ENCODE results near the gene MRPL19. TPM values are rescaled to one million over a fixed set of nuclear protein-coding genes. Genes with fewer than 3 reads are reported as not detected.
A peak's percentile ranks its signal among the peaks of the same experiment; 100 is the strongest.

The MRPL19 gene
- total RNA-seq, 1 experiment from 2014 or later: 65.3 TPM

DNA sequence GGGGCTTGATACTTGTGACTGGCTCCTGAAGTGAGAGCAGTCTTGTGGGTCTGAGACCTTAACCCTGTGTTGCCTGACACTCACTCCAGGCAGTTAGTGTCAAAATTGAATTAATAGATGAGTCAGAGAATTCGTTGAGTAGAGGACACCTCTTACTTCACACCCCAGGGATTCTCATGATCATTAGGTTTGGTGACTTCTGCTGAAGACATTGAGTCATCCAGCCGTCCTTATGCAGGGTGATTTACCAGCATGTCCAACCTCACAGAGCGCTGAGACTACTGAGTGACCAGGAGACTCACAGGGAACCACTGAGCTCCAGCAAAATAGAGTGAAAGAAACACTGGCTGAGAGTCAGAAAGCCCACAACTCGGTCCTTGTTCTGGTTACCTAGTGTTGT, 49.8 kb upstream of the MRPL19 start:
- H3K9me2 ChIP-seq (ENCODE audit: insufficient read depth): no peaks in the 10 kb centered on the region
- no peak overlapping the region for H3K9ac ChIP-seq (ENCODE audit: low read length)
- POLR2A ChIA-PET: no interaction called here
- no peak for TF ChIP-seq ELF1 (IDR thresholded peaks at IDR 0.05; ENCODE audit: borderline replicate concordance, low read depth)
- TF ChIP-seq ZNF274 (IDR thresholded peaks at IDR 0.05; ENCODE audit: low read depth, low read length): no peak
- TF ChIP-seq EGR1 (IDR thresholded peaks at IDR 0.05; ENCODE audit: low read depth): no peak
- TF ChIP-seq RAD21 (IDR thresholded peaks at IDR 0.05; ENCODE audit: low read depth): no peak
- TF ChIP-seq SRF (IDR thresholded peaks at IDR 0.05; ENCODE audit: low read depth): no peak
- TF ChIP-seq SP1 (IDR thresholded peaks at IDR 0.05; ENCODE audit: low read depth): no peak
- TF ChIP-seq EZH2 (IDR thresholded peaks at IDR 0.05): no peak
- no peak for TF ChIP-seq TCF7L2 (IDR thresholded peaks at IDR 0.05; ENCODE audit: borderline replicate concordance, extremely low read depth, insufficient read depth, insufficient read length)
- TF ChIP-seq, protein P1, sequence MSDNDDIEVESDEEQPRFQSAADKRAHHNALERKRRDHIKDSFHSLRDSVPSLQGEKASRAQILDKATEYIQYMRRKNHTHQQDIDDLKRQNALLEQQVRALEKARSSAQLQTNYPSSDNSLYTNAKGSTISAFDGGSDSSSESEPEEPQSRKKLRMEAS (IDR thresholded peaks at IDR 0.05): no peak
- TF ChIP-seq, protein P2, sequence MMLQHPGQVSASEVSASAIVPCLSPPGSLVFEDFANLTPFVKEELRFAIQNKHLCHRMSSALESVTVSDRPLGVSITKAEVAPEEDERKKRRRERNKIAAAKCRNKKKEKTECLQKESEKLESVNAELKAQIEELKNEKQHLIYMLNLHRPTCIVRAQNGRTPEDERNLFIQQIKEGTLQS (IDR thresholded peaks at IDR 0.05): no peak
- TF ChIP-seq POLR2AphosphoS5 (IDR thresholded peaks at IDR 0.05; ENCODE audit: low read depth, low read length): no peak
- TF ChIP-seq, protein P3, sequence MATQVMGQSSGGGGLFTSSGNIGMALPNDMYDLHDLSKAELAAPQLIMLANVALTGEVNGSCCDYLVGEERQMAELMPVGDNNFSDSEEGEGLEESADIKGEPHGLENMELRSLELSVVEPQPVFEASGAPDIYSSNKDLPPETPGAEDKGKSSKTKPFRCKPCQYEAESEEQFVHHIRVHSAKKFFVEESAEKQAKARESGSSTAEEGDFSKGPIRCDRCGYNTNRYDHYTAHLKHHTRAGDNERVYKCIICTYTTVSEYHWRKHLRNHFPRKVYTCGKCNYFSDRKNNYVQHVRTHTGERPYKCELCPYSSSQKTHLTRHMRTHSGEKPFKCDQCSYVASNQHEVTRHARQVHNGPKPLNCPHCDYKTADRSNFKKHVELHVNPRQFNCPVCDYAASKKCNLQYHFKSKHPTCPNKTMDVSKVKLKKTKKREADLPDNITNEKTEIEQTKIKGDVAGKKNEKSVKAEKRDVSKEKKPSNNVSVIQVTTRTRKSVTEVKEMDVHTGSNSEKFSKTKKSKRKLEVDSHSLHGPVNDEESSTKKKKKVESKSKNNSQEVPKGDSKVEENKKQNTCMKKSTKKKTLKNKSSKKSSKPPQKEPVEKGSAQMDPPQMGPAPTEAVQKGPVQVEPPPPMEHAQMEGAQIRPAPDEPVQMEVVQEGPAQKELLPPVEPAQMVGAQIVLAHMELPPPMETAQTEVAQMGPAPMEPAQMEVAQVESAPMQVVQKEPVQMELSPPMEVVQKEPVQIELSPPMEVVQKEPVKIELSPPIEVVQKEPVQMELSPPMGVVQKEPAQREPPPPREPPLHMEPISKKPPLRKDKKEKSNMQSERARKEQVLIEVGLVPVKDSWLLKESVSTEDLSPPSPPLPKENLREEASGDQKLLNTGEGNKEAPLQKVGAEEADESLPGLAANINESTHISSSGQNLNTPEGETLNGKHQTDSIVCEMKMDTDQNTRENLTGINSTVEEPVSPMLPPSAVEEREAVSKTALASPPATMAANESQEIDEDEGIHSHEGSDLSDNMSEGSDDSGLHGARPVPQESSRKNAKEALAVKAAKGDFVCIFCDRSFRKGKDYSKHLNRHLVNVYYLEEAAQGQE (IDR thresholded peaks at IDR 0.05; ENCODE audit: low read depth): no peak
- no peak for TF ChIP-seq CBX3 (IDR thresholded peaks at IDR 0.05; ENCODE audit: low read depth)
- TF ChIP-seq, protein P4, sequence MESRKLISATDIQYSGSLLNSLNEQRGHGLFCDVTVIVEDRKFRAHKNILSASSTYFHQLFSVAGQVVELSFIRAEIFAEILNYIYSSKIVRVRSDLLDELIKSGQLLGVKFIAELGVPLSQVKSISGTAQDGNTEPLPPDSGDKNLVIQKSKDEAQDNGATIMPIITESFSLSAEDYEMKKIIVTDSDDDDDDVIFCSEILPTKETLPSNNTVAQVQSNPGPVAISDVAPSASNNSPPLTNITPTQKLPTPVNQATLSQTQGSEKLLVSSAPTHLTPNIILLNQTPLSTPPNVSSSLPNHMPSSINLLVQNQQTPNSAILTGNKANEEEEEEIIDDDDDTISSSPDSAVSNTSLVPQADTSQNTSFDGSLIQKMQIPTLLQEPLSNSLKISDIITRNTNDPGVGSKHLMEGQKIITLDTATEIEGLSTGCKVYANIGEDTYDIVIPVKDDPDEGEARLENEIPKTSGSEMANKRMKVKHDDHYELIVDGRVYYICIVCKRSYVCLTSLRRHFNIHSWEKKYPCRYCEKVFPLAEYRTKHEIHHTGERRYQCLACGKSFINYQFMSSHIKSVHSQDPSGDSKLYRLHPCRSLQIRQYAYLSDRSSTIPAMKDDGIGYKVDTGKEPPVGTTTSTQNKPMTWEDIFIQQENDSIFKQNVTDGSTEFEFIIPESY (IDR thresholded peaks at IDR 0.05; ENCODE audit: extremely low read depth, insufficient replicate concordance, low read length): no peak
- TF ChIP-seq, protein P5, sequence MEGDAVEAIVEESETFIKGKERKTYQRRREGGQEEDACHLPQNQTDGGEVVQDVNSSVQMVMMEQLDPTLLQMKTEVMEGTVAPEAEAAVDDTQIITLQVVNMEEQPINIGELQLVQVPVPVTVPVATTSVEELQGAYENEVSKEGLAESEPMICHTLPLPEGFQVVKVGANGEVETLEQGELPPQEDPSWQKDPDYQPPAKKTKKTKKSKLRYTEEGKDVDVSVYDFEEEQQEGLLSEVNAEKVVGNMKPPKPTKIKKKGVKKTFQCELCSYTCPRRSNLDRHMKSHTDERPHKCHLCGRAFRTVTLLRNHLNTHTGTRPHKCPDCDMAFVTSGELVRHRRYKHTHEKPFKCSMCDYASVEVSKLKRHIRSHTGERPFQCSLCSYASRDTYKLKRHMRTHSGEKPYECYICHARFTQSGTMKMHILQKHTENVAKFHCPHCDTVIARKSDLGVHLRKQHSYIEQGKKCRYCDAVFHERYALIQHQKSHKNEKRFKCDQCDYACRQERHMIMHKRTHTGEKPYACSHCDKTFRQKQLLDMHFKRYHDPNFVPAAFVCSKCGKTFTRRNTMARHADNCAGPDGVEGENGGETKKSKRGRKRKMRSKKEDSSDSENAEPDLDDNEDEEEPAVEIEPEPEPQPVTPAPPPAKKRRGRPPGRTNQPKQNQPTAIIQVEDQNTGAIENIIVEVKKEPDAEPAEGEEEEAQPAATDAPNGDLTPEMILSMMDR (IDR thresholded peaks at IDR 0.05 in 2 of 3, conservative IDR thresholded peaks at IDR 0.05 in 1 of 3; ENCODE audit: borderline replicate concordance in 1 of 3, insufficient read depth in 1 of 3, low read depth in 2 of 3, low read length in 2 of 3): no peak
- TF ChIP-seq ZFX (IDR thresholded peaks at IDR 0.05): no peak
- no peak for TF ChIP-seq EZH2phosphoT487 (IDR thresholded peaks at IDR 0.05; ENCODE audit: borderline replicate concordance)
- DNase-seq (ENCODE audit: low read depth, low spot score): no peak
- no peaks in the 10 kb centered on the region for H3K27me3 ChIP-seq (ENCODE audit: insufficient read depth, low read length)
- CTCF ChIA-PET: interaction anchor here (1.3 kb wide), 1 partner anchor 31 kb away, joined by 4 read pairs; no protein-coding TSS in a partner anchor
- H3K79me2 ChIP-seq (ENCODE audit: insufficient read depth, low read length): no peaks in the 10 kb centered on the region
- ATAC-seq: no peak
- no peak overlapping the region for H3K4me3 ChIP-seq (replicated peaks in 1 of 2; ENCODE audit: low read depth in 1 of 2, low read length in 2 of 2)
- BruUV-seq (replicated peaks): no TSS peak
- no peaks in the 10 kb centered on the region for H3K36me3 ChIP-seq (ENCODE audit: control insufficient read depth in 1 of 2, insufficient read depth in 2 of 2, low read length in 2 of 2)
- no peaks in the 10 kb centered on the region for H4K20me1 ChIP-seq (ENCODE audit: insufficient read depth)
- intact Hi-C loops (cut with micrococcal nuclease): no loop called here
- RAD21 ChIA-PET (ENCODE audit: low non-redundant PET in 1 of 2, low total read pairs in 2 of 2, uncharacterized antibody in 2 of 2, unreplicated experiment in 2 of 2): no interaction called here
- no peaks in the 10 kb centered on the region for H3K9me3 ChIP-seq (ENCODE audit: control insufficient read depth in 1 of 2, insufficient read depth in 1 of 2, low read depth in 1 of 2, low read length in 2 of 2)
- H3K4me1 ChIP-seq (ENCODE audit: control insufficient read depth in 1 of 2, insufficient read depth in 2 of 2, low read length in 2 of 2): peaks cover 8 to 14% of the 10 kb centered on the region in 2 experiments; a peak in 3 of 4 replicates
- no peak overlapping the region for H3K4me2 ChIP-seq (ENCODE audit: low read length)
- peak overlapping the region; percentile 10; the same call in 1 of the 2 replicates for H3K27ac ChIP-seq (ENCODE audit: low read depth, low read length)
- H2AFZ ChIP-seq (ENCODE audit: low read depth, low read length, poor library complexity, severe bottlenecking): no peak overlapping the region

Measured in HCT116 (cell line).